Occipital lobe (tissue), 1 donor: ENCODE results near the gene CACNA1S. TPM values are rescaled to one million over a fixed set of nuclear protein-coding genes. Genes with fewer than 3 reads are reported as not detected.

Source experiments
- total RNA-seq: library from RNA; depleted of rRNA; stranded (reverse); fragments of >200 nt; gene quantifications from one replicate; pipeline ENCODE4 v1.2.3, GENCODE V29; 2014

The CACNA1S gene
- total RNA-seq, 1 donor from 2014 or later, result under 0.01 TPM

Other genes with a start within 250 kb of the CACNA1S start
- gene GPR25, start 239.4 kb downstream of the CACNA1S start, total RNA-seq, result not detected
- gene INAVA, start 217.5 kb downstream of the CACNA1S start, total RNA-seq, result 1.4 TPM
- 165 TPM for gene KIF21B, start 88.7 kb downstream of the CACNA1S start, total RNA-seq
- 0.16 TPM for gene ASCL5, start 14.8 kb upstream of the CACNA1S start, total RNA-seq
- 54.4 TPM for gene TMEM9, start 42.0 kb upstream of the CACNA1S start, total RNA-seq
- not detected for gene IGFN1, start 78.4 kb upstream of the CACNA1S start, total RNA-seq
- 0.16 TPM for gene PKP1, start 171.1 kb upstream of the CACNA1S start, total RNA-seq